ENCODE results near the gene PARVG.

GRCh38 chr22:44195189-44195871 lies 14.6 kb downstream of the PARVG start:
- TF ChIP-seq, protein P1, sequence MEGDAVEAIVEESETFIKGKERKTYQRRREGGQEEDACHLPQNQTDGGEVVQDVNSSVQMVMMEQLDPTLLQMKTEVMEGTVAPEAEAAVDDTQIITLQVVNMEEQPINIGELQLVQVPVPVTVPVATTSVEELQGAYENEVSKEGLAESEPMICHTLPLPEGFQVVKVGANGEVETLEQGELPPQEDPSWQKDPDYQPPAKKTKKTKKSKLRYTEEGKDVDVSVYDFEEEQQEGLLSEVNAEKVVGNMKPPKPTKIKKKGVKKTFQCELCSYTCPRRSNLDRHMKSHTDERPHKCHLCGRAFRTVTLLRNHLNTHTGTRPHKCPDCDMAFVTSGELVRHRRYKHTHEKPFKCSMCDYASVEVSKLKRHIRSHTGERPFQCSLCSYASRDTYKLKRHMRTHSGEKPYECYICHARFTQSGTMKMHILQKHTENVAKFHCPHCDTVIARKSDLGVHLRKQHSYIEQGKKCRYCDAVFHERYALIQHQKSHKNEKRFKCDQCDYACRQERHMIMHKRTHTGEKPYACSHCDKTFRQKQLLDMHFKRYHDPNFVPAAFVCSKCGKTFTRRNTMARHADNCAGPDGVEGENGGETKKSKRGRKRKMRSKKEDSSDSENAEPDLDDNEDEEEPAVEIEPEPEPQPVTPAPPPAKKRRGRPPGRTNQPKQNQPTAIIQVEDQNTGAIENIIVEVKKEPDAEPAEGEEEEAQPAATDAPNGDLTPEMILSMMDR (IDR thresholded peaks at IDR 0.05; ENCODE audit: extremely low read depth in 1 of 2, insufficient read depth in 1 of 2, low read depth in 1 of 2, low read length in 2 of 2), result no peak
- no peak for TF ChIP-seq EZH2 (IDR thresholded peaks at IDR 0.05; ENCODE audit: borderline replicate concordance, low read depth, low read length, severe bottlenecking)

Data from endothelial cell of umbilical vein (primary cell).